HL-60 (cell line): Measurements from ENCODE around the gene ACTN2.

Experiments
- CTCF ChIP-seq: IDR thresholded peaks from one replicate; pipeline ENCODE4 v1.5.1; 2011; ENCODE audit warnings: low read length, control low read depth, inconsistent platforms; ENCODE audit not compliant: insufficient read depth
- POLR2AphosphoS5 ChIP-seq: IDR thresholded peaks from 2 replicates; pipeline ENCODE4 v1.6.1; 2012; ENCODE audit warnings: low read depth

- TF ChIP-seq POLR2AphosphoS5 (no peak), CTCF (no peak)
Observed at GRCh38 chr1:236774926-236775325, 88.6 kb downstream of the ACTN2 start.
